SK-N-SH treated with all-trans-retinoic acid at 6 μM for 48 hours (cell line): ENCODE results near the gene ZNF692.

ENCODE experiments used
- BACH2 ChIP-seq: fragments of 250-450 bp; sonication (Bioruptor Pico); IDR thresholded peaks from 2 replicates; pipeline ENCODE4 v1.9.0; 2021; ENCODE audit warnings: mild to moderate bottlenecking, borderline replicate concordance
- ISL1 ChIP-seq: fragments of 250-450 bp; sonication (Bioruptor Pico); IDR thresholded peaks from 2 replicates; pipeline ENCODE4 v2.1.2; 2022; ENCODE audit warnings: mild to moderate bottlenecking, moderate library complexity
- PATZ1 ChIP-seq: fragments of 250-450 bp; sonication (Bioruptor Pico); IDR thresholded peaks from 2 replicates; pipeline ENCODE4 v1.8.0; 2020; ENCODE audit warnings: mild to moderate bottlenecking, moderate library complexity, borderline replicate concordance
- SNAI2 ChIP-seq: fragments of 250-450 bp; sonication (Bioruptor Pico); IDR thresholded peaks from 2 replicates; pipeline ENCODE4 v1.5.0; 2020; ENCODE audit warnings: mild to moderate bottlenecking, moderate library complexity
- ZC3H10 ChIP-seq: fragments of 250-450 bp; sonication (Bioruptor Pico); IDR thresholded peaks from 2 replicates; pipeline ENCODE4 v1.5.1; 2021; ENCODE audit warnings: mild to moderate bottlenecking, moderate library complexity
- ZFP3 ChIP-seq: fragments of 250-450 bp; sonication (Bioruptor Pico); IDR thresholded peaks from 2 replicates; pipeline ENCODE4 v1.5.0; 2020; ENCODE audit warnings: mild to moderate bottlenecking, moderate library complexity
- ZFP30 ChIP-seq: fragments of 450-650 bp; formaldehyde crosslinking; IDR thresholded peaks from 2 replicates; pipeline ENCODE4 v1.5.0; 2022; ENCODE audit warnings: mild to moderate bottlenecking, moderate library complexity
- ZNF8 ChIP-seq: fragments of 450-650 bp; formaldehyde crosslinking; IDR thresholded peaks from 2 replicates; pipeline ENCODE4 v1.5.0; 2020; ENCODE audit warnings: mild to moderate bottlenecking, moderate library complexity
- TF ChIP-seq, protein P1 (sequence below): fragments of 250-450 bp; sonication (Bioruptor Pico); IDR thresholded peaks from 2 replicates; pipeline ENCODE4 v1.5.1; 2020; ENCODE audit warnings: low read depth, mild to moderate bottlenecking, moderate library complexity
- TF ChIP-seq, protein P2 (sequence below): fragments of 250-450 bp; sonication (Bioruptor Pico); IDR thresholded peaks from 2 replicates; pipeline ENCODE4 v1.8.0; 2021; ENCODE audit warnings: low read depth, mild to moderate bottlenecking, moderate library complexity, borderline replicate concordance

DNA sequence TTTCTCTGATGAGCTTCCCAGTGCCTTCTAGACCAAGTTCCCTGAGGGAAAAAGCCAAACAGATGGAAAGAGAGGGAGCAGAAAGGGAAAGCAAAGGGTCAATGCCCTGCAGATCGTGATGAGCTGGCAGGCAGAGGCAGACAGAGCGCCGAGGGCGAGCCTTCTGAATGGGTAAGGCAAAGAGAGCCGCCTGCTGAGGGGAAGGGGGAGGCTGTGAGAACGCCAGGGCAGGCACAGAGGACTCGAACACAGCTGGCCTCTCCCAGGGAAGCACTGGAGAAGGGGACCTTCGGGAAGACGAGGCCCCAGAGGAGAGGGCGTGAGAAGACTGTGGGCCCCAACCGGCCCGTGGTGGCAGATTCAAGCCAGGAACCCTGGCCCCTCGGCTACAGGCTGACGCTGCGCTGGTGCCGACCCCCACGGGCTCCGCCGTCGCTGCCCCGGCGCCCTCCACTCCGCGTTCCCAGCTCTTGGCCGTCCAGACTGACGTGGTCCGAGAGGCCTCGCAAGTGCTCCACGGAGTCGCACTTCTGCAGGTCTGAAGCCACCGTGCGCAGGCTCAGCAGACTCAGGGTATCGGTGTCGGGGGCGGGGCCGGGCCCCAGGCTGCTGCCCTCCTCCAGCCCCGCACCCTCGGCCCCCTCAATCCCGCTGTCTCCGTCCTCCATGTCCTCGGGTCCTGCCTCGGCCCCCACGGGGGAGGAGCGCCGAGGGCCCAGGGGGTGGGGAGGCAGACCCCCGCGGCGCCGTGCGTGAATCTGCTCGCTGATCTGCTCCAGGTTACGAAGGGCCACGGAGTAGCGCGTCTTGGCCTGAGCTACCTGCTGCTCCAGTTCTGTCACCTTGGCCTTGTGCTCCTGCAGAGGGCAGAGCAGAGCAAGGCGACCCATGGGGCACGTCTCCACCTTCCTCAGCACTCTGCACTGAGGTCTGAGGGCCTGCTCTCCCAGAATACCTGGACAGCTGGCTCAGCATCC, 47.1 kb downstream of the ZNF692 start:
- TF ChIP-seq ZFP3 (CRISPR knock-in tag) (no peak), ISL1 (CRISPR knock-in tag) (no peak), BACH2 (CRISPR knock-in tag) (no peak), ZNF8 (CRISPR knock-in tag) (no peak), ZFP30 (CRISPR knock-in tag) (no peak), SNAI2 (no peak), PATZ1 (CRISPR knock-in tag) (no peak), ZC3H10 (CRISPR knock-in tag) (no peak)
- TF ChIP-seq, protein P1, sequence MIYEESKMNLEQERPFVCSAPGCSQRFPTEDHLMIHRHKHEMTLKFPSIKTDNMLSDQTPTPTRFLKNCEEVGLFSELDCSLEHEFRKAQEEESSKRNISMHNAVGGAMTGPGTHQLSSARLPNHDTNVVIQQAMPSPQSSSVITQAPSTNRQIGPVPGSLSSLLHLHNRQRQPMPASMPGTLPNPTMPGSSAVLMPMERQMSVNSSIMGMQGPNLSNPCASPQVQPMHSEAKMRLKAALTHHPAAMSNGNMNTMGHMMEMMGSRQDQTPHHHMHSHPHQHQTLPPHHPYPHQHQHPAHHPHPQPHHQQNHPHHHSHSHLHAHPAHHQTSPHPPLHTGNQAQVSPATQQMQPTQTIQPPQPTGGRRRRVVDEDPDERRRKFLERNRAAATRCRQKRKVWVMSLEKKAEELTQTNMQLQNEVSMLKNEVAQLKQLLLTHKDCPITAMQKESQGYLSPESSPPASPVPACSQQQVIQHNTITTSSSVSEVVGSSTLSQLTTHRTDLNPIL (CRISPR knock-in tag), result no peak
- TF ChIP-seq, protein P2, sequence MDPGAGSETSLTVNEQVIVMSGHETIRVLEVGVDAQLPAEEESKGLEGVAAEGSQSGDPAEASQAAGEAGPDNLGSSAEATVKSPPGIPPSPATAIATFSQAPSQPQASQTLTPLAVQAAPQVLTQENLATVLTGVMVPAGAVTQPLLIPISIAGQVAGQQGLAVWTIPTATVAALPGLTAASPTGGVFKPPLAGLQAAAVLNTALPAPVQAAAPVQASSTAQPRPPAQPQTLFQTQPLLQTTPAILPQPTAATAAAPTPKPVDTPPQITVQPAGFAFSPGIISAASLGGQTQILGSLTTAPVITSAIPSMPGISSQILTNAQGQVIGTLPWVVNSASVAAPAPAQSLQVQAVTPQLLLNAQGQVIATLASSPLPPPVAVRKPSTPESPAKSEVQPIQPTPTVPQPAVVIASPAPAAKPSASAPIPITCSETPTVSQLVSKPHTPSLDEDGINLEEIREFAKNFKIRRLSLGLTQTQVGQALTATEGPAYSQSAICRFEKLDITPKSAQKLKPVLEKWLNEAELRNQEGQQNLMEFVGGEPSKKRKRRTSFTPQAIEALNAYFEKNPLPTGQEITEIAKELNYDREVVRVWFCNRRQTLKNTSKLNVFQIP (CRISPR knock-in tag), result no peak
